ENCODE measurements around the gene TICAM2. TPM values are rescaled to one million over a fixed set of nuclear protein-coding genes. Genes with fewer than 3 reads are reported as not detected.
A peak's percentile ranks its signal among the peaks of the same experiment; 100 is the strongest.

TICAM2 gene
- polyA plus RNA-seq, 1 donor (not counting 4 experiments of a cell fraction or from before 2014, with no cell fraction given) = not detected

- H3K79me2 ChIP-seq (ENCODE audit: control insufficient read depth, insufficient read depth, low read length) = no peaks in the 10 kb centered on the region
- H3K27me3 ChIP-seq (ENCODE audit: control insufficient read depth, extremely low read depth, insufficient read depth, low read length) = no peaks in the 10 kb centered on the region
- dilution Hi-C loops (cut with MboI; ENCODE audit: extremely low pct_ligation_motif_present, low sequenced_read_pairs) = no loop called here
- no peak overlapping the region for H3K9ac ChIP-seq (ENCODE audit: control insufficient read depth, extremely low read depth, insufficient read depth, low read length)
- no peak overlapping the region for H2AFZ ChIP-seq (ENCODE audit: control insufficient read depth, low read length)
- H3K9me3 ChIP-seq (ENCODE audit: control insufficient read depth, low read depth, low read length) = no peaks in the 10 kb centered on the region
- peaks cover 15% of the 10 kb centered on the region for H3K4me1 ChIP-seq (ENCODE audit: control insufficient read depth, extremely low read depth, insufficient read depth, low read length)
- no peaks in the 10 kb centered on the region for H3K9me1 ChIP-seq (ENCODE audit: control insufficient read depth, extremely low read depth, insufficient read depth, low read length)
- DNase-seq (ENCODE audit: low read depth, low spot score) (no peak), FAIRE-seq (peak; percentile 69)
- no peaks in the 10 kb centered on the region for H3K36me3 ChIP-seq (ENCODE audit: control insufficient read depth in 2 of 2, extremely low read depth in 1 of 2, insufficient read depth in 2 of 2, low read length in 2 of 2)
- TF ChIP-seq CTCF (optimal IDR thresholded peaks at IDR 0.05 in 1 of 3, IDR thresholded peaks at IDR 0.05 in 1 of 3, conservative IDR thresholded peaks at IDR 0.05 in 1 of 3; ENCODE audit: extremely low read depth in 1 of 3, insufficient read depth in 2 of 3, low read length in 3 of 3) = no peak
- TF ChIP-seq EZH2 (IDR thresholded peaks at IDR 0.05; ENCODE audit: low read length) = no peak
- no peaks in the 10 kb centered on the region for H4K20me1 ChIP-seq (ENCODE audit: control insufficient read depth, extremely low read depth, insufficient read depth, low read length)
- H3K4me3 ChIP-seq (ENCODE audit: control insufficient read depth in 2 of 3, extremely low read depth in 1 of 3, insufficient read depth in 2 of 3, low read depth in 1 of 3, low read length in 3 of 3) = no peak overlapping the region
- no peak overlapping the region for H3K27ac ChIP-seq (ENCODE audit: control insufficient read depth, insufficient read depth, low read length)
- no peak overlapping the region for H3K4me2 ChIP-seq (ENCODE audit: control insufficient read depth, extremely low read depth, insufficient read depth, low read depth, low read length)
Observed at GRCh38 chr5:115573133-115573532, 29.1 kb downstream of the TICAM2 start.

DNA sequence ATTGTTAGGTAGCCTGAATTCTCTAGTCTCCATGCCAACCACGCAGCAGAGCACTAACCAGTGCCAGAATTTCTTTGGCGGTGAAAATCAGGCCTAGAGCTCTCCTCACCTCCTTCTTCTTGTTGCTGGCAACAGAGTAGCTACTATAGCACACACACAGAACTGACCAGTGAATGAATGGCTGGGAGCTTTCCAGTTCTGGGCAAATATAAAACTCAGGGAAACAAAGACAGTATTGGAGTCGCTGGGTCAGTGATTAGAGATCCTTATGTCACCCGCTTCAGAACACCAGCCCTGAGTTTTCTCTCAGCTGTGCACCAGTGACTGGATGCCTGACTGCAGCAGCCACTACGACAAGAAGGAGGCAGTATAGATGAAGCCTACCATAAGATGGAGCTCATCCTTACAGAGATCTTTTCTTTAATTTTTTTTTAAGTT is 30.8 kb downstream of the TICAM2 start:
- H3K27me3 ChIP-seq (ENCODE audit: control insufficient read depth, extremely low read depth, insufficient read depth, low read length) = no peaks in the 10 kb centered on the region
- no peak overlapping the region for H3K4me3 ChIP-seq (ENCODE audit: control insufficient read depth in 2 of 3, extremely low read depth in 1 of 3, insufficient read depth in 2 of 3, low read depth in 1 of 3, low read length in 3 of 3)
- DNase-seq (ENCODE audit: low read depth, low spot score) = no peak
- TF ChIP-seq EZH2 (IDR thresholded peaks at IDR 0.05; ENCODE audit: low read length) = no peak
- no peak for TF ChIP-seq CTCF (optimal IDR thresholded peaks at IDR 0.05 in 1 of 3, IDR thresholded peaks at IDR 0.05 in 1 of 3, conservative IDR thresholded peaks at IDR 0.05 in 1 of 3; ENCODE audit: extremely low read depth in 1 of 3, insufficient read depth in 2 of 3, low read length in 3 of 3)
- H4K20me1 ChIP-seq (ENCODE audit: control insufficient read depth, extremely low read depth, insufficient read depth, low read length) = no peaks in the 10 kb centered on the region
- H3K4me1 ChIP-seq (ENCODE audit: control insufficient read depth, extremely low read depth, insufficient read depth, low read length) = peaks cover 15% of the 10 kb centered on the region
- H3K36me3 ChIP-seq (ENCODE audit: control insufficient read depth in 2 of 2, extremely low read depth in 1 of 2, insufficient read depth in 2 of 2, low read length in 2 of 2) = no peaks in the 10 kb centered on the region
- no peaks in the 10 kb centered on the region for H3K9me3 ChIP-seq (ENCODE audit: control insufficient read depth, low read depth, low read length)
- no peak overlapping the region for H3K9ac ChIP-seq (ENCODE audit: control insufficient read depth, extremely low read depth, insufficient read depth, low read length)
- no peak overlapping the region for H3K4me2 ChIP-seq (ENCODE audit: control insufficient read depth, extremely low read depth, insufficient read depth, low read depth, low read length)
- no peaks in the 10 kb centered on the region for H3K79me2 ChIP-seq (ENCODE audit: control insufficient read depth, insufficient read depth, low read length)
- H3K27ac ChIP-seq (ENCODE audit: control insufficient read depth, insufficient read depth, low read length) = no peak overlapping the region
- H2AFZ ChIP-seq (ENCODE audit: control insufficient read depth, low read length) = no peak overlapping the region
- no peak for FAIRE-seq
- no peaks in the 10 kb centered on the region for H3K9me1 ChIP-seq (ENCODE audit: control insufficient read depth, extremely low read depth, insufficient read depth, low read length)
- dilution Hi-C loops (cut with MboI; ENCODE audit: extremely low pct_ligation_motif_present, low sequenced_read_pairs) = no loop called here

All from keratinocyte (primary cell).